K562 (cell line): ENCODE measurements around the gene PPP1R1C. TPM values are rescaled to one million over a fixed set of nuclear protein-coding genes. Genes with fewer than 3 reads are reported as not detected.

Experiments
- EWSR1 ChIP-seq: fragments of 450-650 bp; IDR thresholded peaks from 2 replicates; pipeline ENCODE4 v1.6.1; 2018; ENCODE audit warnings: borderline replicate concordance, mild to moderate bottlenecking, low read depth, moderate library complexity; ENCODE audit not compliant: partially characterized antibody
- HMG20B ChIP-seq: fragments of 250-450 bp; sonication (Bioruptor Pico); IDR thresholded peaks from 2 replicates; pipeline ENCODE4 v1.5.0; 2021; ENCODE audit warnings: mild to moderate bottlenecking
- ILF3 ChIP-seq: fragments of 450-650 bp; IDR thresholded peaks from 2 replicates; pipeline ENCODE4 v1.6.1; 2018; ENCODE audit warnings: antibody characterized with exemption, mild to moderate bottlenecking, moderate library complexity, borderline replicate concordance
- NR1H2 ChIP-seq: sonication (generic); formaldehyde crosslinking; IDR thresholded peaks from 2 replicates; pipeline ENCODE4 v1.4.0; 2020; ENCODE audit warnings: mild to moderate bottlenecking, missing genetic modification reagents
- TBL1XR1 ChIP-seq, 2 experiments: IDR thresholded peaks; 2 replicates each; pipeline ENCODE4 v1.6.1; 2012; ENCODE audit warnings: improper control_type of control experiment in 2 of 2, low read length in 2 of 2, mild to moderate bottlenecking in 1 of 2
- WHSC1 ChIP-seq: IDR thresholded peaks from one replicate; pipeline ENCODE4 v1.6.1; 2012; ENCODE audit warnings: low read length, control low read depth, inconsistent platforms
- ZNF12 ChIP-seq: sonication (generic); formaldehyde crosslinking; IDR thresholded peaks from 2 replicates; pipeline ENCODE4 v1.4.0; 2020; ENCODE audit warnings: mild to moderate bottlenecking, missing genetic modification reagents
- ZNF174 ChIP-seq: fragments of 250-450 bp; sonication (Bioruptor Pico); IDR thresholded peaks from 2 replicates; pipeline ENCODE4 v1.4.0; 2020; ENCODE audit warnings: mild to moderate bottlenecking
- ZNF263 ChIP-seq: sonication (generic); formaldehyde crosslinking; IDR thresholded peaks from 2 replicates; pipeline ENCODE4 v1.8.0; 2022; ENCODE audit warnings: mild to moderate bottlenecking, missing genetic modification reagents, borderline replicate concordance
- polyA plus RNA-seq, 8 experiments: library from polyadenylated mRNA; depleted of rRNA in 4 of 8; stranded (reverse) in 5 of 8; unstranded in 3 of 8; fragments of >200 nt; fragmentation: Nextera tagmentation in 2 of 8; fragmentation: Illumina TruSeq in 1 of 8; extraction: Ambion mirVana in 2 of 8; extraction: Trizol in 1 of 8; gene quantifications; 2 replicates each; pipeline versions ENCODE4 v1.2.1 to v1.2.3, GENCODE V29; 2011 to 2014; ENCODE audit warnings: inconsistent platforms in 1 of 8, missing spikeins in 1 of 8
- total RNA-seq, 7 experiments: library from RNA; depleted of rRNA in 6 of 7; stranded (reverse); fragments of >200 nt in 6 of 7; fragmentation: Illumina TruSeq in 2 of 7; extraction: Trizol in 2 of 7; gene quantifications; 2 replicates each; pipeline versions ENCODE4 v1.2.1 to v1.2.3, GENCODE V29; 2011 to 2021; ENCODE audit warnings: low replicate concordance in 1 of 7
- TF ChIP-seq, protein P1 (sequence below): fragments of 250-450 bp; sonication (Bioruptor Pico); IDR thresholded peaks from 2 replicates; pipeline ENCODE4 v1.4.0; 2020; ENCODE audit warnings: mild to moderate bottlenecking, moderate library complexity
- TF ChIP-seq, protein P2 (sequence below): sonication (generic); formaldehyde crosslinking; IDR thresholded peaks from 2 replicates; pipeline ENCODE4 v1.8.0; 2022; ENCODE audit warnings: mild to moderate bottlenecking, missing genetic modification reagents
- TF ChIP-seq, protein P3 (sequence below), 2 experiments: fragments of 250-450 bp in 1 of 2; fragments of 450-650 bp in 1 of 2; sonication (Bioruptor Pico) in 1 of 2; IDR thresholded peaks; 2 replicates each; pipeline versions ENCODE4 v1.6.1 to v1.8.0; 2016 to 2021; ENCODE audit warnings: mild to moderate bottlenecking in 2 of 2, moderate library complexity in 2 of 2, missing compliant biosample characterization in 1 of 2, missing genetic modification characterization in 1 of 2

Gene PPP1R1C
- total and polyA plus RNA-seq, 9 of the 15 experiments (the other 6 are each of a cell fraction or from before 2014, with no cell fraction given) = 0.09 to 0.64 (median 0.40) TPM; not detected in 2

DNA sequence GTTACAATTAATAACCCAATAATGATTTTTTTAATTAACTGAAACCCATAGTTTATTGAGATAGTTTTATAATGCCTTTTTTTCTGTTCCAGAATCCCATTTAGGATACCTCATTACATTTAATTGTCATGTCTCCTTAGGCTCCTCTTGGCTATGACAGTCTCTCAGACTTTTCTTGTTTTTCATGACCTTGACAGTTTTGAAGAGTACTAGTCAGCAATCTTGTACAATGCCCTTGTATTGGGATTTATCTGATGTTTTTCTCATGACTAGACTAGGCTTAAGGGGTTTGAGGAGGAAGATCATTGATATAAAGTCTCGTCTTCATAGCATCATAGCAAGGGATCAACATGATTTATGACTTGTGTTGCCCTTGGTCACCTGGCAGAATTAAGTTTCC is 72.4 kb downstream of the PPP1R1C start (continued):
- TF ChIP-seq, protein P1, sequence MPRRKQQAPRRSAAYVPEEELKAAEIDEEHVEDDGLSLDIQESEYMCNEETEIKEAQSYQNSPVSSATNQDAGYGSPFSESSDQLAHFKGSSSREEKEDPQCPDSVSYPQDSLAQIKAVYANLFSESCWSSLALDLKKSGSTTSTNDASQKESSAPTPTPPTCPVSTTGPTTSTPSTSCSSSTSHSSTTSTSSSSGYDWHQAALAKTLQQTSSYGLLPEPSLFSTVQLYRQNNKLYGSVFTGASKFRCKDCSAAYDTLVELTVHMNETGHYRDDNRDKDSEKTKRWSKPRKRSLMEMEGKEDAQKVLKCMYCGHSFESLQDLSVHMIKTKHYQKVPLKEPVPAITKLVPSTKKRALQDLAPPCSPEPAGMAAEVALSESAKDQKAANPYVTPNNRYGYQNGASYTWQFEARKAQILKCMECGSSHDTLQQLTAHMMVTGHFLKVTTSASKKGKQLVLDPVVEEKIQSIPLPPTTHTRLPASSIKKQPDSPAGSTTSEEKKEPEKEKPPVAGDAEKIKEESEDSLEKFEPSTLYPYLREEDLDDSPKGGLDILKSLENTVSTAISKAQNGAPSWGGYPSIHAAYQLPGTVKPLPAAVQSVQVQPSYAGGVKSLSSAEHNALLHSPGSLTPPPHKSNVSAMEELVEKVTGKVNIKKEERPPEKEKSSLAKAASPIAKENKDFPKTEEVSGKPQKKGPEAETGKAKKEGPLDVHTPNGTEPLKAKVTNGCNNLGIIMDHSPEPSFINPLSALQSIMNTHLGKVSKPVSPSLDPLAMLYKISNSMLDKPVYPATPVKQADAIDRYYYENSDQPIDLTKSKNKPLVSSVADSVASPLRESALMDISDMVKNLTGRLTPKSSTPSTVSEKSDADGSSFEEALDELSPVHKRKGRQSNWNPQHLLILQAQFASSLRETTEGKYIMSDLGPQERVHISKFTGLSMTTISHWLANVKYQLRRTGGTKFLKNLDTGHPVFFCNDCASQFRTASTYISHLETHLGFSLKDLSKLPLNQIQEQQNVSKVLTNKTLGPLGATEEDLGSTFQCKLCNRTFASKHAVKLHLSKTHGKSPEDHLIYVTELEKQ (CRISPR knock-in tag) = no peak
- no peak for TF ChIP-seq TBL1XR1 (IDR thresholded peaks at IDR 0.05; ENCODE audit: low read length in 2 of 2)
- TF ChIP-seq WHSC1 = no peak
- no peak for TF ChIP-seq EWSR1
- TF ChIP-seq, protein P2, sequence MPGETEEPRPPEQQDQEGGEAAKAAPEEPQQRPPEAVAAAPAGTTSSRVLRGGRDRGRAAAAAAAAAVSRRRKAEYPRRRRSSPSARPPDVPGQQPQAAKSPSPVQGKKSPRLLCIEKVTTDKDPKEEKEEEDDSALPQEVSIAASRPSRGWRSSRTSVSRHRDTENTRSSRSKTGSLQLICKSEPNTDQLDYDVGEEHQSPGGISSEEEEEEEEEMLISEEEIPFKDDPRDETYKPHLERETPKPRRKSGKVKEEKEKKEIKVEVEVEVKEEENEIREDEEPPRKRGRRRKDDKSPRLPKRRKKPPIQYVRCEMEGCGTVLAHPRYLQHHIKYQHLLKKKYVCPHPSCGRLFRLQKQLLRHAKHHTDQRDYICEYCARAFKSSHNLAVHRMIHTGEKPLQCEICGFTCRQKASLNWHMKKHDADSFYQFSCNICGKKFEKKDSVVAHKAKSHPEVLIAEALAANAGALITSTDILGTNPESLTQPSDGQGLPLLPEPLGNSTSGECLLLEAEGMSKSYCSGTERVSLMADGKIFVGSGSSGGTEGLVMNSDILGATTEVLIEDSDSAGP (CRISPR knock-in tag) = no peak
- no peak for TF ChIP-seq HMG20B (CRISPR knock-in tag)
- no peak for TF ChIP-seq ILF3
- no peak for TF ChIP-seq ZNF174
- TF ChIP-seq, protein P3, sequence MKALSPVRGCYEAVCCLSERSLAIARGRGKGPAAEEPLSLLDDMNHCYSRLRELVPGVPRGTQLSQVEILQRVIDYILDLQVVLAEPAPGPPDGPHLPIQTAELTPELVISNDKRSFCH (CRISPR knock-in tag; IDR thresholded peaks at IDR 0.05) = no peak
- TF ChIP-seq, protein P3 (tag; IDR thresholded peaks at IDR 0.05) = no peak
- TF ChIP-seq ZNF263 (CRISPR knock-in tag) = no peak
- no peak for TF ChIP-seq NR1H2 (CRISPR knock-in tag)
- TF ChIP-seq ZNF12 (CRISPR knock-in tag) = no peak
- TF ChIP-seq, all 486 proteins: peak for 0
